Stimulated activated CD8-positive, alpha-beta memory T cell treated with anti-CD3 and anti-CD28 coated beads, Interleukin-2, amount 100 ng/mL, for 1 hour (primary cell): ENCODE measurements around the gene TMPRSS12.
"Not testable (repeated sequence)": the region's sequence is repeated elsewhere in the genome, so short reads cannot be mapped to it uniquely, and the experiment has no call there.

Experiments used
- DNase-seq, 2 donors: peaks; one replicate each; pipeline ENCODE4 v3.0.0-alpha.2; 2020; ENCODE audit warnings: low read depth in 2 of 2

TMPRSS12 gene

GRCh38 chr12:50842637-50843493, at the start of gene TMPRSS12:
TSS of gene TMPRSS12 (plus strand) at chr12:50842926. CDS start at chr12:50842965, 39 bp downstream.
- DNase-seq = no peak

GRCh38 chr12:50799908-50800307, 42.8 kb upstream of the TMPRSS12 start:
- DNase-seq = no peak

GRCh38 chr12:50803230-50803875, 39.4 kb upstream of the TMPRSS12 start:
- no peak for DNase-seq

GRCh38 chr12:50806176-50806575, 36.5 kb upstream of the TMPRSS12 start:
- DNase-seq = no peak

GRCh38 chr12:50809131-50809530, 33.6 kb upstream of the TMPRSS12 start:
- not testable (repeated sequence) for DNase-seq

GRCh38 chr12:50814921-50815320, 27.8 kb upstream of the TMPRSS12 start:
- not testable (repeated sequence) for DNase-seq

- no peak for DNase-seq
Observed at GRCh38 chr12:50820177-50820576, 22.5 kb upstream of the TMPRSS12 start.

- no peak for DNase-seq
Observed at GRCh38 chr12:50822082-50822481, 20.6 kb upstream of the TMPRSS12 start.

- not testable (repeated sequence) for DNase-seq
Observed at GRCh38 chr12:50823724-50824123, 19.0 kb upstream of the TMPRSS12 start.

- no peak for DNase-seq
Observed at GRCh38 chr12:50824914-50825313, 17.8 kb upstream of the TMPRSS12 start.

GRCh38 chr12:50825372-50825838, 17.3 kb upstream of the TMPRSS12 start:
- no peak for DNase-seq

- no peak for DNase-seq
Observed at GRCh38 chr12:50828121-50828520, 14.6 kb upstream of the TMPRSS12 start.

GRCh38 chr12:50828886-50829285, 13.8 kb upstream of the TMPRSS12 start:
- DNase-seq = no peak

GRCh38 chr12:50833801-50834200, 8.9 kb upstream of the TMPRSS12 start:
- DNase-seq = not testable (repeated sequence)

- no peak for DNase-seq
Observed at GRCh38 chr12:50839042-50839441, 3.7 kb upstream of the TMPRSS12 start.

GRCh38 chr12:50840809-50841487, 1.8 kb upstream of the TMPRSS12 start:
- DNase-seq = no peak

GRCh38 chr12:50841716-50842531, 802 bp upstream of the TMPRSS12 start:
- DNase-seq = no peak

GRCh38 chr12:50845021-50845647, 2.4 kb downstream of the TMPRSS12 start:
- no peak for DNase-seq

GRCh38 chr12:50848963-50849362, 6.2 kb downstream of the TMPRSS12 start:
- DNase-seq = no peak

GRCh38 chr12:50855218-50855617, 12.5 kb downstream of the TMPRSS12 start:
- not testable (repeated sequence) for DNase-seq

- DNase-seq = not testable (repeated sequence)
Observed at GRCh38 chr12:50855679-50856078, 13.0 kb downstream of the TMPRSS12 start.
